Measurements from ENCODE around the gene MT1A.
"Not testable (repeated sequence)": the region's sequence is repeated elsewhere in the genome, so short reads cannot be mapped to it uniquely, and the experiment has no call there.

Gene MT1A

GRCh38 chr16:56652600-56652999 lies 14.1 kb downstream of the MT1A start:
- no peak for DNase-seq (ENCODE audit: low read depth in 2 of 3, low spot score in 1 of 3)

DNA sequence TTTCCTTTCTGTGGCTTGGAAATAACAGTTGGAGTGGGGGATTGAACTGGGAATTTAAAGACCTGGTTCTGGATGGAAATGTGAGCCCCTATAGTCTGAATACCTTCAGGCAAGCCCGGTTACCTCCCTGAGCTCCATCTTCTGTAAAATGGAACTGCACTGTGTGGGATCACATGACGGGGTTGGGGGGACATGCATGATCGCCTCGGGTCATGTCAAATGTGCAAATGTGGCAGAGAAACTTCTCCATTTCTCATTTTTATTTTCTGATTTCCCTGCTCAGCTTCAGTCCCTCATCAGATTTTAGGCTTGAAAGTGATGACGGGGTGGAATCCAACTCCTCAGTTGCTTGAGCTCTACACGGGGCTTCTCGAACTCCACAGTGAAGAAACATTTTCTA lies 14.8 kb downstream of the MT1A start:
- DNase-seq (ENCODE audit: low read depth in 2 of 3, low spot score in 1 of 3): no peak

DNA sequence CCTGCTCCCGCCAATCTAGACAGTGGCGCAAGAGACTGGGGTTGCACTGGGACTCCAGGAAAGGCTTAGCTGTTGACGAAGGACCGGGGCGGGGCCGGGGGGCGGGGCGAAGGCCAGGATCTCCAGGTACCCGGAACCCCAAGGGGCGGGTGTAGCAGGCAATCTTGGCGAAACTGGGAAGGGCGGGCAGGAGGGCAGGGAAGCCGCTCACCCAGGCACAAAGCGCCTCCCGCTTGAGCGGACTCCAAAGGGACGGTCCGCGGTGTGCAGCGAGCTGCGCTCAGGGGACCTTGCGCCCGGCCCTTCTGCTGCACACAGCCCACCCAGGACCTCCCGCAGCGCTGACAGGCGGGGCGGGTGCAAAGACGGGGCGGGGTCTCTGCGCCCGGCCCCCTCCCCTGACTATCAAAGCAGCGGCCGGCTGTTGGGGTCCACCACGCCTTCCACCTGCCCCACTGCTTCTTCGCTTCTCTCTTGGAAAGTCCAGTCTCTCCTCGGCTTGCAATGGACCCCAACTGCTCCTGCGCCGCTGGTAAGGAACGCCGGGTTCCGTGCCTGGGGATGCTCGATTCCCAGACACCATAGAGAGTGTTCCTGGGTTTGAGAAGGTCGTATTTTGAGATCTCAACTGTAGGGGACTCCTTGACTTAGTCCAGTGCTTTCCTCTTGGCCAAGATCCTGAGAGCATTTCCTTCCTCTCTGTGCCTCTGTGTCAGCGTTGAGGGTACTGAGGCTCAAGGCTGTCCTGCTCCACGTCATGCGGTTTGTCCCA lies 19.3 kb downstream of the MT1A start, which contains the start of gene MT1F:
MT1F (plus strand) TSS at position 405 of the 772 bp plus-strand sequence; CDS start at position 505, 100 bp downstream.
- DNase-seq (ENCODE audit: low read depth in 2 of 3, low spot score in 1 of 3): peak in 2 of 3 donors; percentile 57 to 60

DNA sequence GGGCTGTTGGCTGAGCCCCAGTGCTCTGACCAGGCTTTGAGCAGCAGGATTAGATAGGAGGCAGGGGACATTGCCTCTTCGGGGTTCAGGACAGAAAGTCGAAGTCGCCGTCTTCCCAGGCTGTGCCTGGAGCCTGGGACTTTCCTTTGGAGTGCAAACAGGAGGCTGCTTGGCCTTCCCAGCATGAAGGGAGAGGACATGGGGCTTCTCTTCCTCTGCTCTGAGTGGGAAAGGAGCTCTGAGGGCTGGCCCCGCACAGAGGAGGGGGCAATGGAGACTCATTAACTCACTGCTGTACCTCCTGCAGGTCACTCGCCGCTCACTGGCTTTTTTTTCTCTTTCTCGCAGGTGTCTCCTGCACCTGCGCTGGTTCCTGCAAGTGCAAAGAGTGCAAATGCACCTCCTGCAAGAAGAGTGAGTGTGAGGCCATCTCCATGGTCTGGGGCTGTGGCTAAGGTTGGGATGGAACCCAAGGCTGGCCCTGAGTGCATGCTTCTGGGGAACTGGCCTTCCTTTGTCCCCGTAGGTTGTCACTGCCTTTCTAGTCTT lies 19.9 kb downstream of the MT1A start:
- no peak for DNase-seq (ENCODE audit: low read depth in 2 of 3, low spot score in 1 of 3)

- DNase-seq (ENCODE audit: low read depth in 2 of 3, low spot score in 1 of 3): no peak
Measured at GRCh38 chr16:56662357-56663354, 24.2 kb downstream of the MT1A start.

DNA sequence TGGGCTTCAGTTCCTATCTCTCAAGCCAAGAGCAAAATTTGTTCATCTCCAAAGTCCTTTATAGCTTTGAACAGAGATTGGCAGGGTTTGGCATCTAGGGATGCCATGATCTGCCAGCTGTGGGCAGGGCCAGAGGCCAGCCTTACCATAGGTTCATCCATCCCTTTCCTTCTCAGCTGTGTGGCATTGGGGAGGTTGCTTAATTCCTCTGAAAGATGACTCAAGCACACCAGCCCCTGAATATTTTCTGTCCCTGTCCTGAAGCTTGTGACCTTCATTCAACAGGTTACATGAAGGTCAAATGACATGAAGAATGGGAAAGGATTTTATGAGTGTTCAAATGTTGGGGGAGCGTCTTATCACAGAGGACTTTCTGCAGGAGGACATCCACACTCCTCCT lies 26.0 kb downstream of the MT1A start:
- no peak for DNase-seq (ENCODE audit: low read depth in 2 of 3, low spot score in 1 of 3)

DNA sequence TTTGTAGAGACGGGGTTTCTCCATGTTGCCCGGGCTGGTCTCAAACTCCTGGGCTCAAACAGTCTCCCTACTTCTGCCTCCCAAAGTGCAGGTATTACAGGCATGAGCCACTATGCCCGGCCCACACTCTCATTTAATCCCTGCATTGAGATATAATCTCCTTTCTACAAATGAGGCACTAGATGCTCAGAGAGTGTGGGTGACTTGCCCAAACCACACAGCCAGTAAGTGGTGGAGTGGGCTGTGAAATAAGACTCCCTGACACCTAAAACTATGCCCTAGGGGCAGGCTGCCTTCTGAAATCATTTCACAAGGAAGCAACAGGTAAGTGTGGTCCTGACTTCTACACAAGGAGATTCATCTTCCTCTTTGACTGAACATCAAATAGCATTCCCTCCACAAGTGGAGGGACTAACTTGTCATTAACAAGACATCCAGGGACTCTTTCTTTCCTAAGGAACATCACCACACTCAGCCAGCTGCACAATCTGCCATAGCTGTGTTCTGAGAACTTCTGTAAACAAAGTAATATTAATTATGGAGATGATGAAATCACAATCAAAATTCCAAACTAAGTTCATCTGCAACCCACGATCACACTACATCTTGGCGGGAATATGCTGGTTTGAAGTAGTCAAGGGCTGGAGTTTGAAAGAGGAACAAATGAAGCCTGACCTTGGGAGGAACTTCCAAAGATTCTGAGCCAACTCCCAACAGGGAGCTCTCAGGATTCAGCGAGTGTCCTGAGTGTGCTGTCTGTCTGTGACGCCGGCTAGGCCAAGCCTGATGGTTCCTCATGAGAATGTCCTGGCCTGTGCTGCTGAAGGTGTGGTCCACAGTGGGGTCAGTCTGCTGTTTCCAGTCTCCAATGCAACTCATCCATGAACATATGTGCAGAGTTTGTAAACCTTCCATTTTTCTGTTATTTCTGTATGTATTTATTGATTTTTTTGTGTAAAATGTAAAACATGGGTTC lies 27.1 kb downstream of the MT1A start:
- DNase-seq (ENCODE audit: low read depth in 2 of 3, low spot score in 1 of 3): not testable (repeated sequence)

- no peak for DNase-seq (ENCODE audit: low read depth in 2 of 3, low spot score in 1 of 3)
Measured at GRCh38 chr16:56667581-56668571, 29.4 kb downstream of the MT1A start, which contains the start of gene MT1G. TSS of gene MT1G (minus strand) at chr16:56668065. CDS start at chr16:56667993, 72 bp downstream.

DNA sequence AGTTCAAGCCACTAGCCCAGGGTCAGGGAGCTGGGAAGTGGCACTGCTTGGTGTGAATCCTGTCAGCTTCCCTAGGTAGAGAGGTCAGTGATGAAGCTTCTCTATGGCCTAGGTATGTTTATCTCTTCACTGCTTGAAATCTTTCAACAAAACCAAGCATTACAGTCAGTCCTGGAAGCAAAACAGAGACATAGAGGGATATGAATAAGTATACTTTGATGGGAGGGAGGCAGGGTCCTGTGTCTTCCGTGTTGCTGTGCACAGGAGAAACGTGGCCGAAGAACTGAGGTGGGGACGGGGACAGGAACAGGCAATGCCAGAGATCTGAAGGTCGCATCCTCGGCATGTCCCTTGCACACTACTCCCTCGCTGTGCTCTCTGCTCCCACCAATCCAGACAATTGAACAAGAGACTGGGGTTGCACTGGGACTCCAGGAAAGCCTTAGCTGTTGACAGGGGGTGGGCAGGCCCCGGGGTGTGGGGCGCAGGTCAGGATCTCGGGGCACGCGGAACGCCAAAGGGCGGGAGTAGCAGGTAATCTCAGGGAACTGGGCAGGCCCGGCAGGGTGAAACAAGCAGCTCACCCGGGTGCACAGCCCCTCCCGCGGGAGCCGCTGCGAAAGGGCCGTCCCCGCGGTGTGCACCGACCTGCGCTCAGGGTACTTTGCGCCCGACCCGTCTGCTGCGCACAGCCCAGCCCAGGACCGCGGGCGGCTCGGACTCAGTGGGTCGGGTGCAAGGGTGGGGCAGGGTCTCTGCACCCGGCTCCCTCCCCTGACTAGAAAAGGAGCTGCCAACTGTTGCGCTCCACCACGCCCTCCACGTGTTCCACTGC lies 30.8 kb downstream of the MT1A start, which contains the start of gene MT1H:
MT1H (plus strand) TSS at position 810 of the 835 bp plus-strand sequence. CDS start 71 bp downstream, outside the sequence.
- no peak for DNase-seq (ENCODE audit: low read depth in 2 of 3, low spot score in 1 of 3)

GRCh38 chr16:56669840-56670619 lies 31.6 kb downstream of the MT1A start:
- no peak for DNase-seq (ENCODE audit: low read depth in 2 of 3, low spot score in 1 of 3)

DNA sequence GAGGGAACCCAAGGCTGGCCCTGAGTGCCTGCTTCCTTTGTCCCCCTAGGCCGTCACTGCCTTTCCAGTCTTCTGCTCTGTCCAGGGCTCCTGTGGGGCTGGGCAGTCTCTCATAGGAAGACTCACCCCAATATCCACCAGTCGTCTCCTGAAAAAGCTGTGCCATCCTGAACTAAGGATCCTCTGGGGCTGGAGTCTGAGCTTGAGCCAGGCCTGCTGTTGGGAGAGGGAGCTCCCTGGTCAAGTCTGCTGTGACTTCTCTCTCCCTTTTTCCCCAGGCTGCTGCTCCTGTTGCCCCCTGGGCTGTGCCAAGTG lies 32.1 kb downstream of the MT1A start:
- no peak for DNase-seq (ENCODE audit: low read depth in 2 of 3, low spot score in 1 of 3)

- not testable (repeated sequence) for DNase-seq (ENCODE audit: low read depth in 2 of 3, low spot score in 1 of 3)
Measured at GRCh38 chr16:56671691-56672090, 33.2 kb downstream of the MT1A start.

DNA sequence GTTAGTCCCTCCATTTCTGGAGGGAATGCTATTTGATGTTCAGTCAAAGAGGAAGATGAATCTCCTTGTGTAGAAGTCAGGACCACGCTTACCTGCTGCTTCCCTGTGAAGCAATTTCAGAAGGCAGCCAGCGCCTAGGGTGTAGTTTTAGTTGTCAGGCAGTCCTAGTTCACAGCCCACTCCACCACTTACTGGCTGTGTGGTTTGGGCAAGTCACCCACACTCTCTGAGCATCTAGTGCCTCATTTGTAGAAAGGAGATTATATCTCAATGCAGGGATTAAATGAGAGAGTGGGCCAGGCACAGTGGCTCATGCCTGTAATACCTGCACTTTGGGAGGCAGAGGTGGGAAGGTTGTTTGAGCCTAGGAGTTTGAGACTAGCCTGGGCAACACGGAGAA lies 33.7 kb downstream of the MT1A start:
- not testable (repeated sequence) for DNase-seq (ENCODE audit: low read depth in 2 of 3, low spot score in 1 of 3)

DNA sequence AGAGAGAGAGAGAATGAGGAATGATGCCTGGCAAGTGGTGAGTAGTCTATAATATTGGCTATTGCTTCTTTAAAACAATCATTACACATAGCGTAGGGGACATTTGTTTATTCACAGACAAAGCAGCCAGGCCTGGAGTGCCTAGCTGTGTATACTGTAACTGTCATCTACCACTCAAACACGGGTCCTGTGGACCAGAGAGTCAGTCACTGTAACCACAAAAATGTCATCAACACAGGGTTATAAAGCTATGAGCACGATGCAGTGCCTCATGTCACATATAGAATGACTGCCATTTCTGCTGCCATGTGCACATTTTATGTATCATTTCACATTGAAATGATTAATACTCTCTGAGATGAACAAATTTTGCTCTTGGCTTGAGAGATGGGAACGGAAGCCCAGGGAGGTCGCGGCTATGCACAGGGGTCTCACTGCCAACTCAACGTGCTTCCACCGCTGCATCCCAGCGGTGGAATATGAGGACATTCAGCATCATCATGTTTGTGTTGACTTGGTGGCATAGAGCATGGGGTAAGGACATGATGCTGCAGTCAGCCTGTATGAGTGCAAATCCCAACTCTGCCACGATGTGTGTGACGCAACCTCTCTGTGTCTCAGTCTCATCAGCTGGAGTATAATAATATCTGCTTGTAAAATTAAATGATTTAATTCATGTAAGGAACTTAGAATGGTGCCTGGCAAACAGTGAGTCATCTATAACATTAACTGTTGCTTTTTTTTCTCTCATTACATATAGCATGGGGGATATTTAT lies 34.5 kb downstream of the MT1A start:
- no peak for DNase-seq (ENCODE audit: low read depth in 2 of 3, low spot score in 1 of 3)

DNA sequence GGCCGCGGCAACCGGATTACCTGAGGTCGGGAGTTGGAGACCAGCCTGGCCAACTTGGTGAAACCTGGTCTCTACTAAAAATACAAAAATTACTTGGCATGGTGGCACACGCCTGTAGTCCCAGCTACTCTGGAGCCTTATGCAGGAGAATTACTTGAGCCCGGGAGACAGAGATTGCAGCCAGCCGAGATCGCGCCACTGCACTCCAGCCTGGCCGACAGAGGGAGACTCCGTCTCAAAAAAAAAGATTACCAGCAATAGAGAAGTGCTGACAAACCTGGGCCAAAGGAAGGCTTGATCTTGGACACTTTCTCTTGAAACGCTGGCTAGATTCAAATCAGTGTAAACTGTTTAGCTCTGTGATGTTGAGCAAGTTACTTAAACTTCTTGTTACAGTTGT lies 35.5 kb downstream of the MT1A start:
- no peak for DNase-seq (ENCODE audit: low read depth in 2 of 3, low spot score in 1 of 3)

GRCh38 chr16:56674570-56674969 lies 36.1 kb downstream of the MT1A start:
- DNase-seq (ENCODE audit: low read depth in 2 of 3, low spot score in 1 of 3): not testable (repeated sequence)
